Liver (tissue), 2 donors: ENCODE data around the gene SPATA32.

Source experiments
- RAD21 ChIP-seq, 2 donors: IDR thresholded peaks; 2 replicates each; pipeline ENCODE4 v1.6.1; 2016; ENCODE audit warnings: antibody characterized with exemption in 2 of 2, mild to moderate bottlenecking in 2 of 2
- YY1 ChIP-seq: IDR thresholded peaks from 2 replicates; pipeline ENCODE4 v1.6.1; 2016; ENCODE audit warnings: antibody characterized with exemption, mild to moderate bottlenecking
- donor health status: healthy.

- TF ChIP-seq YY1 (no peak), RAD21 (IDR thresholded peaks at IDR 0.05) (no peak)
Observed at GRCh38 chr17:45261577-45262515, at the start of gene SPATA32.
